Upper lobe of left lung (tissue), 4 donors: ENCODE measurements around the gene CFAP100.

Experiments
- EP300 ChIP-seq, 4 donors: sonication (generic); formaldehyde crosslinking; IDR thresholded peaks; one replicate each; pipeline ENCODE4 v1.5.1; 2017; ENCODE audit warnings: antibody characterized with exemption in 4 of 4, control low read depth in 2 of 4
- TF ChIP-seq, protein P1 (sequence below), 6 experiments: fragments of 450-650 bp in 4 of 6; fragments of 200-600 bp in 2 of 6; sonication (generic) in 2 of 6; IDR thresholded peaks; one replicate each; pipeline ENCODE4 v1.5.1; 2016 to 2019; ENCODE audit warnings: antibody characterized with exemption in 6 of 6

DNA sequence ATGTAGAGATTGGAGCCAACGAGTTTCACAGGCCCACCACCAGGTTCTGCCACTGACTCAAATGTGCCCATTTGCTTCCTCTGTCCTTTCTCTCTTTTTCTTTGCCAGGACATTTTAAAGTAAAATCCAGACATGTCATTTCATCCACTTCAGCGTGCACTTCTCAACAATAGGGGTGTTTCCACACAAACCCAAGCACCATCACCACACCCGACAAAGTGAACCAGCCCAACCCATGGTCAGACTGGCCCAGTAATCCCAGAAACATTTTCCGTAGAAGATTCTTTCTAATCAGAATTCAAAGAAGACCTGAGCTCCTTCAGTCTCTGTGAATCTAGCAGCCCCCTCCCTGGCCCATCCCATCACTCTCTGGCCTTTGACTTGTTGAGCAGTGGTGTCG, 13.4 kb downstream of the CFAP100 start:
- TF ChIP-seq, protein P1, sequence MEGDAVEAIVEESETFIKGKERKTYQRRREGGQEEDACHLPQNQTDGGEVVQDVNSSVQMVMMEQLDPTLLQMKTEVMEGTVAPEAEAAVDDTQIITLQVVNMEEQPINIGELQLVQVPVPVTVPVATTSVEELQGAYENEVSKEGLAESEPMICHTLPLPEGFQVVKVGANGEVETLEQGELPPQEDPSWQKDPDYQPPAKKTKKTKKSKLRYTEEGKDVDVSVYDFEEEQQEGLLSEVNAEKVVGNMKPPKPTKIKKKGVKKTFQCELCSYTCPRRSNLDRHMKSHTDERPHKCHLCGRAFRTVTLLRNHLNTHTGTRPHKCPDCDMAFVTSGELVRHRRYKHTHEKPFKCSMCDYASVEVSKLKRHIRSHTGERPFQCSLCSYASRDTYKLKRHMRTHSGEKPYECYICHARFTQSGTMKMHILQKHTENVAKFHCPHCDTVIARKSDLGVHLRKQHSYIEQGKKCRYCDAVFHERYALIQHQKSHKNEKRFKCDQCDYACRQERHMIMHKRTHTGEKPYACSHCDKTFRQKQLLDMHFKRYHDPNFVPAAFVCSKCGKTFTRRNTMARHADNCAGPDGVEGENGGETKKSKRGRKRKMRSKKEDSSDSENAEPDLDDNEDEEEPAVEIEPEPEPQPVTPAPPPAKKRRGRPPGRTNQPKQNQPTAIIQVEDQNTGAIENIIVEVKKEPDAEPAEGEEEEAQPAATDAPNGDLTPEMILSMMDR (IDR thresholded peaks at IDR 0.05): no peak
- no peak for TF ChIP-seq EP300 (IDR thresholded peaks at IDR 0.05)
